HG02571 (cell line): ENCODE data around the gene TKFC.

Source experiments
- ATAC-seq: cut with Tn5 transposase; IDR thresholded peaks from one replicate; pipeline ENCODE4 v1.9.1; 2021; ENCODE audit warnings: mild to moderate bottlenecking, moderate library complexity; ENCODE audit not compliant: unreplicated experiment

The TKFC gene

DNA sequence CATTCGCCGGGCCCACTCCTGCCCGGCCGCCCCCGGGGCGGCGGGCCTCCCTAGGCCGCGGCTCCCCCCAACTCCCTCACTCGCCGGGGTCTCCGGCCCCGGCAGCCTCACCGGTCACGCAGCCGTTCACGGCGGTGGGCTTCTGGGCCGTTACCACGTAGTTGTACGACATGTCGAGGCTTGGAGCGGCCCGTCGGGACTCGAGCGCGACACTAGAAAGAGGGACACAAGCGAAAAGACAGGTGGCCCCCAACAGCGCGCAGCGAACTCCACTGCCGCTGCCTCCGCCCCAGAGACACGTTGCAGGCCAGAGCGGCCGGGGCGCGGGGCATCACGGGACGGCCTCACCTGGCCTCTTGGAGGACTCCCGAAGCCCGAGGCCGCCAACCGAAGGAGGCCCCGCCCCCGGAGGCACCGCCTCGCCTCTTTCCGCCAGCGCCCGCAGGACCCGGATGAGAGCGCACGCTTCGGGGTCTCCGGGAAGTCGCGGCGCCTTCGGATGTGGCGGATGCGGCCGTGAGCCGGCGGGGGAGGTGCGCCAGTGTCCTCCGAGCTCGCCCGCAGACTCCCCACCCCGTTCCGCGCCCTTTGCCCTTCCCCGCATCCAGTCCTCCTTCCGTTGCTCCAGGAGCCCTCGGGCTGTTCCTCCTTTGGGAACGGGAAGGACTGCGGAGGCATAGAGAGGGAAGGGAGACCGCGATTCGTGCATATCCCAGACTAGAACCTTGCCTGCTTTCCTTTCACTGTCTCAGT lies at the start of gene TKFC, which contains the start of gene DDB1:
TSS of gene TKFC (plus strand) at position 432 of the 753 bp plus-strand sequence. CDS start 1,501 bp downstream, outside the sequence.
TSS of gene DDB1 (minus strand) at position 309 of the 753 bp plus-strand sequence. CDS start at position 172, 137 bp downstream.
- ATAC-seq = peak; percentile 90

DNA sequence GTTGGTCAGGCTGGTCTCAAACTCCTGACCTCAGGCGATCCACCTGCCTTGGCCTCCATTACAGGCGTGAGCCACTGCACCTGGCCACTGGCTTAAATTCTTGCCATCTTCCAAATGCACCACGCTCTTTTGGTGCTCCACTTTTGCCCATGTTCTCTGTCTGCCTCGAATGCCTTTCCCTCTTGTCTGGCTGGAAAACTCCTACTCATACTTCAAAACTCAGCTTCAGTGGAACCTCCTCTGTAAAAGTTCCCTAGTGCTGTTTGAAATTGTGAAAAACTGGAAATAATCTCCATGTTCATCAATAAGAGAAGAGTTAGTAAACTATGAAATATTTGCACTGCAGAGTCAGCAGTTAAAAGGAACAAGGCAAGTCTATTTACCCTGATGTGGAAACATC lies 49.4 kb upstream of the TKFC start:
- no peak for ATAC-seq

DNA sequence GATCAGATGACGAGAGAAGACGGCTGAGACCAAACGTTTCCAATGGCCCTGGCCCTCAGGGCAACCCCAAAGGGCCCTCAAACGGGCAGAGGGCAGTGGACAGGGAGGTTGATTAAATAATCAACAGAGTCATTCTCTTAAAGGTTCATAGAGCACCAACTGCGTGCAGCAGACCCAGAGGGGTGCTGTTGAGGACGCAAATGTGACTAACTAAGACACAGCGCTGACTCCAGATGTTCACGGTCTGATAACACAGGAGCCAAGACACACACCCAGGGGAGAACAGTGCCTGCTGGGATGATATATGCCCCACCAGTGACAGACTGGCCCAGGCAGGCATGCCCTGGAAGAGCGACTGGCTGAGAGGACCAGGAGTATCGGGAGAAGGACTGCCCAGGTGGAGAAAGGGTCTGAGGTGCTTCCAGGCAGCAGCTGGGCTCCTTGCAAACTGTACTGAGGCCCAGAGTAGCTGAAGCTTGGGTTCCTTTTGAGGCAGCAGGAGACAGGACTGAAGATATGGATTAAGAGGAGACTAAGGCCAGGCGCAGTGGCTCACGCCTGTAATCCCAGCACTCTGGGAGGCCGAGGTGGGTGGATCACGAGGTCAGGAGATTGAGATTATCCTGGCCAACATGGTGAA lies 45.6 kb upstream of the TKFC start:
- no peak for ATAC-seq

- no peak for ATAC-seq
Observed at GRCh38 chr11:61290905-61291690, 41.9 kb upstream of the TKFC start.

- no peak for ATAC-seq
Observed at GRCh38 chr11:61292356-61292755, 40.7 kb upstream of the TKFC start.

- ATAC-seq = peak; percentile 39
Observed at GRCh38 chr11:61293867-61294716, 38.9 kb upstream of the TKFC start.

- ATAC-seq = peak; percentile 63
Observed at GRCh38 chr11:61294717-61295595, 38.1 kb upstream of the TKFC start, which contains the start of gene VWCE. TSS of gene VWCE (minus strand) at chr11:61295316. CDS start at chr11:61295037, 279 bp downstream.

- ATAC-seq = no peak
Observed at GRCh38 chr11:61295596-61295926, 37.5 kb upstream of the TKFC start.

- ATAC-seq = no peak
Observed at GRCh38 chr11:61297341-61297740, 35.7 kb upstream of the TKFC start.

GRCh38 chr11:61297746-61298145 lies 35.3 kb upstream of the TKFC start:
- no peak for ATAC-seq

DNA sequence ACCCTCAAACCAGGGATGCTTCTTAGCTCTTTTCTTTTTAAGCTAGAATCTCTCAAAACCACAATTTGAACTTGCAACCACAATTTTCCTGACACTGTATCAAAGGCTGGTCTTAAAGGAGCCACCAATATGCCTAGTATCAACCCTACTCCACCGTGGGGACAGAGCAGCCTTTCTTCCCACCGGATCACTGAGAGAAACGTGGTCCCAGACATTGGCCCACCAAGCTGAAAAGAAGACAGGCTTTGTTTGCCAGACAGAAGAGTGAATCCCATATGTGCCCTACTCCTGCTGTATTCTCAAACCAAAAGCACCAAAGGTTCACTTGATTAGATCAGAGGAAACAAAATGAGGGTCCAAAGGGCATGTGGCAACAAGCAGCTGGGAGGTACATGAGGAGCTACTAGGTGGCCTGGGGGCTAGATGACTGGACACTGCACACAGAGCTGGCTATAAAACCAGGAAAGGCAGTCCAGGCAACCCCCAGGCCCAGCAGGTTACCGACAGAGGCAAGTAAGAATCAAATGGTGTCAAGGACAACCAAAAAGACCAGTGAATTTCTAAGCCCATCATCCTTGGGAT lies 34.3 kb upstream of the TKFC start:
- ATAC-seq = no peak

DNA sequence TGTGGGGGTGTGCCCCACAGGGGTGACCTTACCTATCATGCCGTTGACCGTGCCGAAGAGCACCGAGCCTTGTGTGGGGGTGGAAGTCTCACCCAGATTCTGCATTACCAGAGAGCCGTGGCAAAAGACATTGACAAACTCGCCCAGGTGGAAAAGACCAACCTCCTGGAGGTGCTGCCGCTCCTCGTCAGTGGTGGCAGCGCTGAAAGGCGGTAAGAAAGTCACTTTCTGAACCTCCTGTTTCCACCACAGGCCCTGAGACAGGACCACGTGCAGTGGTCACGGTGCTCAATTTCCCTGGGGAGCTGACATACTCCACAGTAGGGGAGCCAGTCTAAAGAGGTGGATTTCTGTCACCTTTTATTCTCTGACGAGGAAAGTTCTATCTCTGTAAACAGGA lies 30.5 kb upstream of the TKFC start:
- no peak for ATAC-seq

DNA sequence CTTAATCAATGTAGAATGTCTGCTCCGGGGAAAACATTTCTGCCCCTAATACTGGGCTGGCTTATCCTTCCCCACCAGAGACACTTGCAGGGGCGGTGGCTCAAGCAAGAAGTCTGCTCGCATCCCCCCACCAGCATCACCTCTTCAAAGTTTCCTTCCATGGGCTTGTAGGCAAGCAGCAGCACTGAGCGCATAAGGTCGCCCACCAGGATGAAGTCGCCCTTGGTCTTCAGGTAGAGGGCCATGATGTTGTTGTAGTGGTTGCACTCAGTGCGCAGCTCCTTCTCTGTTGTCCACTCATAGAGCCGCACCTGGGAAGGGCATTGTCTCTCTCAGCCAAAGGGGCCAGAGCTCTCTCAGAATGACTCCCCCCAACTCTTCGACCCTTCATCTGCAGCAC lies 29.3 kb upstream of the TKFC start:
- no peak for ATAC-seq

DNA sequence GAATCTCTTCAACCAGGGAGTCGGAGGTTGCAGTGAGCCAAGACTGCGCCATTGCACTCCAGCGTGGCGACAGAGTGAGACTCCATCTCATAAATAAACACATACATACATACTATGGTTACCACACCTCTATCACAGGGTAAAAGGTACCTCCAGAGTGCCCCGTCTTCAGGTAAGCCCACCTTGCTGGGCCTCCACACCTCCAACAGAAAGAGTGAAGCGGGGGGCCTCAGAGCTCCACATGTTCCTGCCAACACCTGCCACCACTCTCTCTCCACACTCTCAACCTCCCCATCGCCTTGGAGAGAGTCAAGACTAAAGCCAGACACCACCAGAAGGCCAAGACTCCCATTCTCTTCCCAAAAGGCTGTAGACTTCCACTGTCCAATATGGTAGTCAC lies 27.6 kb upstream of the TKFC start:
- ATAC-seq = no peak

- ATAC-seq = no peak
Observed at GRCh38 chr11:61306221-61306620, 26.8 kb upstream of the TKFC start.

DNA sequence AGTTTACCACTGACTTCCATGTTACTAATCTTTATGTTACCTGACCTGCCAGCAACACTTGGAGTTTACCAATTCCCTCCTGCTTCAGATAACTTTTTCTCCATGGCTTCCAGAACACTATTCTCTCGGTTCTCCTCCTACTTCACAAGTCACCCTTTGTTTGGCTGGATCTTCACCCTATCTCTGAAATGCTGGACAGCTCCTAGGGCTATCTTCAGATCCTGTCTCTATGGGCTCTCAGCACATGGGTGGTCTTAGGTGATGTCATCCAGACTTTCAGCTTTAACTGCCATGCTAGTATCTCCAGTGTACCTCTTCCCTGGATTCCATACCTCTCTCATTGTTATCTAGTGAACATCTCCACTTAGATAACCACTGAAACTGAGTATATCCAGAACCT lies 25.7 kb upstream of the TKFC start:
- ATAC-seq = no peak

- ATAC-seq = no peak
Observed at GRCh38 chr11:61309141-61309540, 23.9 kb upstream of the TKFC start.

GRCh38 chr11:61309739-61310138 lies 23.3 kb upstream of the TKFC start:
- ATAC-seq = no peak

DNA sequence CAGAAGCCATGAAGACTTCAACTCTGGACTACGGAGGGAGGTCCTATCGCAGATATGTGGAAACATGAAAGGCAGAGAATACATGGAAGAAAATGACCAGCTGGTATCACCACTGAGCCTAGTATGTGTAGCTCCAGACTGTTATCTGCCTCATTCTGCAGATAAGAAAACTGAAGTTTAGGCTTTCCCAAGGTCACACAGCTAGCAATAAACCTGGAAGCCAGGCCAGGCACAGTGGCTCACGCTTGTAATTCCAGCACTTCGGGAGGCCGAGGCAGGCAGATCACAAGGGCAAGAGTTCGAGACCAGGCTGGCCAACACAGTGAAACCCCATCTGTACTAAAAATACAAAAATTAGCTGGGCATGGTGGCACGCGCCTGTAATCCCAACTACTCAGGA lies 22.3 kb upstream of the TKFC start:
- ATAC-seq = no peak
